ENCODE data around the gene FBXO46. TPM values are rescaled to one million over a fixed set of nuclear protein-coding genes. Genes with fewer than 3 reads are reported as not detected.
A peak's percentile ranks its signal among the peaks of the same experiment; 100 is the strongest.

Gene FBXO46
- total and polyA plus RNA-seq, 2 of the 13 experiments (the other 11 are each of a cell fraction or from before 2014, with no cell fraction given): 6.2 to 6.4 TPM

GRCh38 chr19:45717131-45717982 is 13.3 kb downstream of the FBXO46 start (continued):
- TF ChIP-seq ZNF280B (CRISPR knock-in tag; IDR thresholded peaks at IDR 0.05; ENCODE audit: borderline replicate concordance) (no peak), ZNF143 (CRISPR knock-in tag; IDR thresholded peaks at IDR 0.05) (peak; percentile 81), AKNA (CRISPR knock-in tag; IDR thresholded peaks at IDR 0.05; ENCODE audit: borderline replicate concordance) (no peak), ZSCAN21 (CRISPR knock-in tag; IDR thresholded peaks at IDR 0.05; ENCODE audit: borderline replicate concordance) (peak; percentile 70; the same call in 1 of the 2 replicates), CBX2 (IDR thresholded peaks at IDR 0.05; ENCODE audit: low read depth, low read length) (no peak), CBX2 (CRISPR knock-in tag; IDR thresholded peaks at IDR 0.05; ENCODE audit: low read depth) (no peak), GPN1 (CRISPR knock-in tag; IDR thresholded peaks at IDR 0.05; ENCODE audit: borderline replicate concordance) (no peak), ZMAT3 (CRISPR knock-in tag; conservative IDR thresholded peaks at IDR 0.05) (no peak), ZNF800 (CRISPR knock-in tag; IDR thresholded peaks at IDR 0.05) (peak; percentile 38; the same call in 1 of the 2 replicates), ARNTL (CRISPR knock-in tag; IDR thresholded peaks at IDR 0.05) (peak; percentile 83), HDAC6 (IDR thresholded peaks at IDR 0.05; ENCODE audit: low read depth, low read length) (no peak), ZBTB14 (CRISPR knock-in tag; IDR thresholded peaks at IDR 0.05) (0 out of 2 replicates have a peak, but pooled peaks have one; percentile 26), TEAD2 (CRISPR knock-in tag; IDR thresholded peaks at IDR 0.05) (no peak), HOXD1 (CRISPR knock-in tag; IDR thresholded peaks at IDR 0.05) (no peak; the same call in 1 of the 2 replicates), FUBP1 (CRISPR knock-in tag; IDR thresholded peaks at IDR 0.05; ENCODE audit: borderline replicate concordance) (0 out of 2 replicates have a peak, but pooled peaks have one; percentile 30), MIER3 (CRISPR knock-in tag; IDR thresholded peaks at IDR 0.05; ENCODE audit: borderline replicate concordance) (peak; percentile 76)
